OCI-LY7 (cell line): ENCODE measurements around the gene CCDC57.

ENCODE experiments used
- CTCF ChIP-seq: fragments of 200-600 bp; sonication (generic); conservative IDR thresholded peaks from 2 replicates; pipeline ENCODE4 v1.5.1; 2014; ENCODE audit warnings: mild to moderate bottlenecking, antibody characterized with exemption, low read length, moderate library complexity, mixed read lengths
- EZH2phosphoT487 ChIP-seq: fragments of 200-600 bp; sonication (generic); IDR thresholded peaks from 2 replicates; pipeline ENCODE4 v1.6.1; 2018; ENCODE audit warnings: low read depth, borderline replicate concordance, mild to moderate bottlenecking, mixed run types, antibody characterized with exemption, low read length, moderate library complexity, mixed read lengths

- TF ChIP-seq CTCF (no peak), EZH2phosphoT487 (no peak)
Measured at GRCh38 chr17:82218349-82219075, 5.9 kb upstream of the CCDC57 start.
